Ectodermal cell (in vitro differentiated cells): ENCODE data around the gene PYCR2.
"Not testable (repeated sequence)": the region's sequence is repeated elsewhere in the genome, so short reads cannot be mapped to it uniquely, and the experiment has no call there.

ENCODE experiments used
- H3K27ac ChIP-seq: 2 replicates; pipeline ENCODE4 v1.7.0; 2013; ENCODE audit warnings: mild to moderate bottlenecking, low read depth, low read length; ENCODE audit not compliant: insufficient read depth, poor library complexity, severe bottlenecking
- H3K27me3 ChIP-seq: 2 replicates; pipeline ENCODE4 v1.7.0; 2013; ENCODE audit warnings: mild to moderate bottlenecking, low read length; ENCODE audit not compliant: insufficient read depth, control insufficient read depth, poor library complexity, severe bottlenecking
- H3K36me3 ChIP-seq: one replicate; pipeline ENCODE4 v1.7.0; 2013; ENCODE audit warnings: low read length; ENCODE audit not compliant: control insufficient read depth, insufficient read depth
- H3K4me1 ChIP-seq: one replicate; pipeline ENCODE4 v1.7.0; 2013; ENCODE audit warnings: low read length; ENCODE audit not compliant: control insufficient read depth, insufficient read depth
- H3K4me3 ChIP-seq: 2 replicates; pipeline ENCODE4 v1.7.0; 2013; ENCODE audit warnings: low read depth, low read length, control low read depth; ENCODE audit not compliant: insufficient read depth
- H3K9me3 ChIP-seq: 2 replicates; pipeline ENCODE4 v1.7.0; 2013; ENCODE audit warnings: mild to moderate bottlenecking, low read length, moderate library complexity; ENCODE audit not compliant: control insufficient read depth
- WGBS, 2 experiments: methylation state at CpG; one replicate each; pipeline ENCODE4 v1.1.7; 2013; ENCODE audit warnings: missing lambda C conversion rate in 2 of 2; 5-methylcytosine and 5-hydroxymethylcytosine counted together

Gene PYCR2

GRCh38 chr1:225936086-225936485 is 12.0 kb upstream of the PYCR2 start:
- not testable (repeated sequence) for H3K27ac ChIP-seq, H3K36me3 ChIP-seq, H3K4me1 ChIP-seq, H3K9me3 ChIP-seq, H3K27me3 ChIP-seq, H3K4me3 ChIP-seq
- WGBS, 2 experiments = 88 to 93% methylated on average over 8 of the region's 8 CpGs

GRCh38 chr1:225934711-225935110 is 10.7 kb upstream of the PYCR2 start:
- no peaks in the 10 kb centered on the region for H3K4me1 ChIP-seq
- H3K27me3 ChIP-seq = peaks cover 7% of the 10 kb centered on the region
- no peak overlapping the region for H3K4me3 ChIP-seq
- H3K36me3 ChIP-seq = no peaks in the 10 kb centered on the region
- 95 to 98% methylated on average over 5 of the region's 5 CpGs for WGBS, 2 experiments
- no peak overlapping the region for H3K27ac ChIP-seq
- H3K9me3 ChIP-seq = no peaks in the 10 kb centered on the region

GRCh38 chr1:225933072-225933471 is 9.0 kb upstream of the PYCR2 start:
- no peaks in the 10 kb centered on the region for H3K9me3 ChIP-seq
- no peak overlapping the region for H3K27ac ChIP-seq
- 87 to 100% methylated on average over 1 of the region's 2 CpGs for WGBS, 2 experiments
- no peak overlapping the region for H3K4me3 ChIP-seq
- H3K36me3 ChIP-seq = no peaks in the 10 kb centered on the region
- no peaks in the 10 kb centered on the region for H3K27me3 ChIP-seq
- no peaks in the 10 kb centered on the region for H3K4me1 ChIP-seq

- Histone ChIP-seq H3K4me1 (no peaks in the 10 kb centered on the region), H3K9me3 (no peaks in the 10 kb centered on the region), H3K36me3 (no peaks in the 10 kb centered on the region), H3K27me3 (no peaks in the 10 kb centered on the region), H3K4me3 (no peak overlapping the region), H3K27ac (no peak overlapping the region)
- WGBS, 2 experiments = 88% methylated on average over 5 of the region's 5 CpGs
Measured at GRCh38 chr1:225931270-225932136, 7.5 kb upstream of the PYCR2 start.

GRCh38 chr1:225930566-225930965 is 6.5 kb upstream of the PYCR2 start:
- Histone ChIP-seq H3K36me3 (no peaks in the 10 kb centered on the region), H3K27me3 (no peaks in the 10 kb centered on the region), H3K27ac (no peak overlapping the region), H3K4me3 (no peak overlapping the region), H3K9me3 (no peaks in the 10 kb centered on the region), H3K4me1 (no peaks in the 10 kb centered on the region)
- WGBS, 2 experiments = 90 to 93% methylated on average over 2 of the region's 2 CpGs

- H3K27ac ChIP-seq, H3K36me3 ChIP-seq, H3K4me1 ChIP-seq, H3K4me3 ChIP-seq, H3K9me3 ChIP-seq, H3K27me3 ChIP-seq: not testable (repeated sequence)
- WGBS, 2 experiments = 93 to 98% methylated on average over 2 to 3 of the region's 3 CpGs
Measured at GRCh38 chr1:225929462-225929861, 5.4 kb upstream of the PYCR2 start.

- Histone ChIP-seq H3K4me1 (no peaks in the 10 kb centered on the region), H3K36me3 (no peaks in the 10 kb centered on the region), H3K9me3 (no peaks in the 10 kb centered on the region), H3K27me3 (no peaks in the 10 kb centered on the region), H3K27ac (no peak overlapping the region), H3K4me3 (no peak overlapping the region)
- 93% methylated on average over 13 to 14 of the region's 14 CpGs for WGBS, 2 experiments
Measured at GRCh38 chr1:225928186-225929175, 4.4 kb upstream of the PYCR2 start.

- WGBS, 2 experiments = 86 to 94% methylated on average over 3 of the region's 3 CpGs
- Histone ChIP-seq H3K4me3 (no peak overlapping the region), H3K36me3 (no peaks in the 10 kb centered on the region), H3K9me3 (no peaks in the 10 kb centered on the region), H3K27me3 (no peaks in the 10 kb centered on the region), H3K4me1 (peaks cover 11% of the 10 kb centered on the region), H3K27ac (no peak overlapping the region)
Measured at GRCh38 chr1:225926551-225927113, 2.6 kb upstream of the PYCR2 start.

- WGBS, 2 experiments = 8 to 9% methylated on average over 8 of the region's 8 CpGs
- peaks cover 19% of the 10 kb centered on the region for H3K36me3 ChIP-seq
- peak overlapping the region; percentile 81 for H3K27ac ChIP-seq
- no peaks in the 10 kb centered on the region for H3K9me3 ChIP-seq
- H3K27me3 ChIP-seq = no peaks in the 10 kb centered on the region
- peak overlapping the region; percentile 83 for H3K4me3 ChIP-seq
- peaks cover 11% of the 10 kb centered on the region for H3K4me1 ChIP-seq
Measured at GRCh38 chr1:225923381-225923691, 714 bp downstream of the PYCR2 start.
